ENCODE measurements around the gene MGRN1.

DNA sequence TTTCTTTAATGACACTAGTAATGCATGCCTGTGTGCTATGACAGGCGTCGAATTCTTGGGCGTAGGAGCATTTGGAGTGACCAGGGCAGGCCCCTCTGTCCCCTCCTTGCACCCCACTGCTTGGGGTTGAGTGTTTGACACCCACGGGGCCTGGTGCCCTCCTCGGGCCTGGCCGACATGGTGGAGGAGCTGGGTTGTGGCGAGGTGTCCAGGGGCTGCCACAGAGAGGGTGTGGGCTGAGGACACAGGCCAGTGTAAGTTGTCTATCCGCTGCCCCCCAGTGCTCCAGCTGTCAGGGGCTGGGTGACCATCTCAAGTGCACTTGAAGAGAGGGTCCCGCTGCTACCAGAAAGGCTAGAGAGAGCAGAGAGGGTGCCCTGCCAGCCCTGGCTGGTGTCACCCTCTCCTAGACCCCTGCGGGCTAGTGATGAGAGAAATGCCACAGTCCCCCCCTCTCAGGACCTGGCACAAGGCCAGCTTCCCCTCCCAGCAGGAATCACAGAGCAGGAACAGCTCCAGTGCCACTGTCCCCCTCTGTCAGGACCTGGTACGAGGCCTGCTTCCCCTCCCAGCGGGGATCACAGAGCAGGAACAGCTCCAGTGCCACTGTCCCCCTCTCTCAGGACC is 30.5 kb downstream of the MGRN1 start:
- TF ChIP-seq REST (IDR thresholded peaks at IDR 0.05; ENCODE audit: insufficient read depth in 1 of 2, low read depth in 2 of 2, low read length in 2 of 2) (no peak), TAF1 (IDR thresholded peaks at IDR 0.05; ENCODE audit: borderline replicate concordance, insufficient read depth, low read length) (no peak), POLR2AphosphoS5 (IDR thresholded peaks at IDR 0.05; ENCODE audit: low read depth, low read length) (no peak), SIN3A (IDR thresholded peaks at IDR 0.05; ENCODE audit: borderline replicate concordance, insufficient read depth, low read length) (no peak)
